GM23338 (cell line): ENCODE results near the gene BSCL2. TPM values are rescaled to one million over a fixed set of nuclear protein-coding genes. Genes with fewer than 3 reads are reported as not detected.

Experiments
- ATAC-seq: fragments of 200-7000 bp; cut with Tn5 transposase; 3 replicates; pipeline ENCODE4 v1.9.1; 2020
- DNase-seq: peaks from one replicate; pipeline ENCODE4 v3.0.0-alpha.2; 2015; ENCODE audit warnings: low spot score
- H2AFZ ChIP-seq: fragments of 200-600 bp; sonication (generic); 2 replicates; pipeline ENCODE4 v1.8.0; 2016; ENCODE audit warnings: antibody characterized with exemption, mild to moderate bottlenecking, moderate library complexity
- H3F3A ChIP-seq: fragments of 200-600 bp; sonication (generic); replicated peaks from 2 replicates; pipeline ENCODE4 v1.8.0; 2017; ENCODE audit warnings: antibody characterized with exemption, mixed run types, low read depth
- H3K27ac ChIP-seq: fragments of 200-600 bp; sonication (generic); 2 replicates; pipeline ENCODE4 v1.6.1; 2016; ENCODE audit warnings: low read depth
- H3K27me3 ChIP-seq: fragments of 200-600 bp; sonication (generic); 2 replicates; pipeline ENCODE4 v1.8.0; 2016; ENCODE audit warnings: mild to moderate bottlenecking, mixed run types, moderate library complexity; ENCODE audit not compliant: insufficient read depth
- H3K36me3 ChIP-seq: fragments of 200-600 bp; sonication (generic); 2 replicates; pipeline ENCODE4 v1.8.0; 2016; ENCODE audit warnings: mild to moderate bottlenecking; ENCODE audit not compliant: insufficient read depth
- H3K4me1 ChIP-seq: fragments of 200-600 bp; sonication (generic); 2 replicates; pipeline ENCODE4 v1.8.0; 2016; ENCODE audit warnings: mild to moderate bottlenecking, moderate library complexity; ENCODE audit not compliant: insufficient read depth
- H3K4me2 ChIP-seq: fragments of 200-600 bp; sonication (generic); 2 replicates; pipeline ENCODE4 v1.7.1; 2017; ENCODE audit warnings: mixed run types
- H3K4me3 ChIP-seq: fragments of 200-600 bp; sonication (generic); 2 replicates; pipeline ENCODE4 v1.6.1; 2016; ENCODE audit warnings: mixed run types
- H3K79me2 ChIP-seq: fragments of 200-600 bp; sonication (generic); replicated peaks from 2 replicates; pipeline ENCODE4 v1.8.0; 2017; ENCODE audit warnings: mild to moderate bottlenecking; ENCODE audit not compliant: insufficient read depth
- H3K9me2 ChIP-seq: fragments of 200-600 bp; sonication (generic); 2 replicates; pipeline ENCODE4 v1.8.0; 2017; ENCODE audit not compliant: insufficient read depth
- H4K20me1 ChIP-seq: fragments of 200-600 bp; sonication (generic); replicated peaks from 2 replicates; pipeline ENCODE4 v1.8.0; 2017; ENCODE audit warnings: mild to moderate bottlenecking; ENCODE audit not compliant: insufficient read depth
- H3K27ac Mint-ChIP-seq: 2 replicates; pipeline ENCODE4 v1.8.0; 2020; ENCODE audit warnings: inconsistent platforms, mild to moderate bottlenecking, moderate library complexity, mixed read lengths
- H3K27me3 Mint-ChIP-seq: 3 replicates; pipeline ENCODE4 v1.8.0; 2022; ENCODE audit warnings: low read depth, mild to moderate bottlenecking, moderate library complexity, mixed read lengths, inconsistent platforms; ENCODE audit not compliant: insufficient read depth, poor library complexity
- H3K36me3 Mint-ChIP-seq: 3 replicates; pipeline ENCODE4 v1.8.0; 2021; ENCODE audit warnings: low read depth, mild to moderate bottlenecking, inconsistent platforms, moderate library complexity, mixed read lengths
- H3K4me1 Mint-ChIP-seq: 3 replicates; pipeline ENCODE4 v1.8.0; 2020; ENCODE audit warnings: mild to moderate bottlenecking, inconsistent platforms, mixed read lengths
- H3K4me3 Mint-ChIP-seq: 3 replicates; pipeline ENCODE4 v1.8.0; 2021; ENCODE audit warnings: moderate library complexity, mild to moderate bottlenecking, inconsistent platforms, mixed read lengths
- H3K9me3 Mint-ChIP-seq: 3 replicates; pipeline ENCODE4 v1.8.0; 2020; ENCODE audit warnings: moderate library complexity, mild to moderate bottlenecking, inconsistent platforms, mixed read lengths
- CREB1 ChIP-seq: fragments of 250-450 bp; sonication (Bioruptor Pico); IDR thresholded peaks from 2 replicates; pipeline ENCODE4 v1.5.0; 2020; ENCODE audit warnings: low read depth, mild to moderate bottlenecking, moderate library complexity
- EZH2 ChIP-seq: fragments of 200-600 bp; sonication (generic); IDR thresholded peaks from one replicate; pipeline ENCODE4 v1.8.0; 2017; ENCODE audit warnings: antibody characterized with exemption, mild to moderate bottlenecking, low read depth; ENCODE audit not compliant: unreplicated experiment
- JUNB ChIP-seq: IDR thresholded peaks from one replicate; pipeline ENCODE4 v1.6.1; 2016; ENCODE audit warnings: antibody characterized with exemption; ENCODE audit not compliant: unreplicated experiment
- NANOG ChIP-seq: IDR thresholded peaks from 2 replicates; pipeline ENCODE4 v1.6.1; 2016; ENCODE audit warnings: antibody characterized with exemption, borderline replicate concordance
- STAT1 ChIP-seq: IDR thresholded peaks from one replicate; pipeline ENCODE4 v1.6.1; 2016; ENCODE audit warnings: antibody characterized with exemption; ENCODE audit not compliant: unreplicated experiment
- ZNF114 ChIP-seq: fragments of 250-450 bp; sonication (Bioruptor Pico); IDR thresholded peaks from 2 replicates; pipeline ENCODE4 v1.5.0; 2020; ENCODE audit warnings: mild to moderate bottlenecking, moderate library complexity
- polyA plus RNA-seq: library from polyadenylated mRNA; unstranded; fragments of >200 nt; fragmentation: Nextera tagmentation; extraction: Ambion mirVana; gene quantifications from 2 replicates; pipeline ENCODE4 v1.2.1, GENCODE V29; 2016
- total RNA-seq: library from RNA; depleted of rRNA; stranded (reverse); fragments of >200 nt; shearing (Covaris generic); gene quantifications from 2 replicates; pipeline ENCODE4 v1.2.3, GENCODE V29; 2014
- TF ChIP-seq, protein P1 (sequence below): IDR thresholded peaks from 2 replicates; pipeline ENCODE4 v1.6.1; 2016; ENCODE audit warnings: antibody characterized with exemption
- TF ChIP-seq, protein P2 (sequence below): fragments of 250-450 bp; sonication (Bioruptor Pico); IDR thresholded peaks from 2 replicates; pipeline ENCODE4 v1.5.0; 2020; ENCODE audit warnings: mild to moderate bottlenecking, moderate library complexity

BSCL2 gene
- total and polyA plus RNA-seq, 2 experiments from 2014 or later = 60.2 to 81.7 TPM

GRCh38 chr11:62678433-62678769 is 28.8 kb downstream of the BSCL2 start:
- no peaks in the 10 kb centered on the region for H3K9me3 Mint-ChIP-seq
- H2AFZ ChIP-seq = no peak overlapping the region
- peaks cover 20% of the 10 kb centered on the region for H3K4me1 Mint-ChIP-seq
- TF ChIP-seq, protein P1, sequence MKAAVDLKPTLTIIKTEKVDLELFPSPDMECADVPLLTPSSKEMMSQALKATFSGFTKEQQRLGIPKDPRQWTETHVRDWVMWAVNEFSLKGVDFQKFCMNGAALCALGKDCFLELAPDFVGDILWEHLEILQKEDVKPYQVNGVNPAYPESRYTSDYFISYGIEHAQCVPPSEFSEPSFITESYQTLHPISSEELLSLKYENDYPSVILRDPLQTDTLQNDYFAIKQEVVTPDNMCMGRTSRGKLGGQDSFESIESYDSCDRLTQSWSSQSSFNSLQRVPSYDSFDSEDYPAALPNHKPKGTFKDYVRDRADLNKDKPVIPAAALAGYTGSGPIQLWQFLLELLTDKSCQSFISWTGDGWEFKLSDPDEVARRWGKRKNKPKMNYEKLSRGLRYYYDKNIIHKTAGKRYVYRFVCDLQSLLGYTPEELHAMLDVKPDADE = no peak
- TF ChIP-seq, protein P2, sequence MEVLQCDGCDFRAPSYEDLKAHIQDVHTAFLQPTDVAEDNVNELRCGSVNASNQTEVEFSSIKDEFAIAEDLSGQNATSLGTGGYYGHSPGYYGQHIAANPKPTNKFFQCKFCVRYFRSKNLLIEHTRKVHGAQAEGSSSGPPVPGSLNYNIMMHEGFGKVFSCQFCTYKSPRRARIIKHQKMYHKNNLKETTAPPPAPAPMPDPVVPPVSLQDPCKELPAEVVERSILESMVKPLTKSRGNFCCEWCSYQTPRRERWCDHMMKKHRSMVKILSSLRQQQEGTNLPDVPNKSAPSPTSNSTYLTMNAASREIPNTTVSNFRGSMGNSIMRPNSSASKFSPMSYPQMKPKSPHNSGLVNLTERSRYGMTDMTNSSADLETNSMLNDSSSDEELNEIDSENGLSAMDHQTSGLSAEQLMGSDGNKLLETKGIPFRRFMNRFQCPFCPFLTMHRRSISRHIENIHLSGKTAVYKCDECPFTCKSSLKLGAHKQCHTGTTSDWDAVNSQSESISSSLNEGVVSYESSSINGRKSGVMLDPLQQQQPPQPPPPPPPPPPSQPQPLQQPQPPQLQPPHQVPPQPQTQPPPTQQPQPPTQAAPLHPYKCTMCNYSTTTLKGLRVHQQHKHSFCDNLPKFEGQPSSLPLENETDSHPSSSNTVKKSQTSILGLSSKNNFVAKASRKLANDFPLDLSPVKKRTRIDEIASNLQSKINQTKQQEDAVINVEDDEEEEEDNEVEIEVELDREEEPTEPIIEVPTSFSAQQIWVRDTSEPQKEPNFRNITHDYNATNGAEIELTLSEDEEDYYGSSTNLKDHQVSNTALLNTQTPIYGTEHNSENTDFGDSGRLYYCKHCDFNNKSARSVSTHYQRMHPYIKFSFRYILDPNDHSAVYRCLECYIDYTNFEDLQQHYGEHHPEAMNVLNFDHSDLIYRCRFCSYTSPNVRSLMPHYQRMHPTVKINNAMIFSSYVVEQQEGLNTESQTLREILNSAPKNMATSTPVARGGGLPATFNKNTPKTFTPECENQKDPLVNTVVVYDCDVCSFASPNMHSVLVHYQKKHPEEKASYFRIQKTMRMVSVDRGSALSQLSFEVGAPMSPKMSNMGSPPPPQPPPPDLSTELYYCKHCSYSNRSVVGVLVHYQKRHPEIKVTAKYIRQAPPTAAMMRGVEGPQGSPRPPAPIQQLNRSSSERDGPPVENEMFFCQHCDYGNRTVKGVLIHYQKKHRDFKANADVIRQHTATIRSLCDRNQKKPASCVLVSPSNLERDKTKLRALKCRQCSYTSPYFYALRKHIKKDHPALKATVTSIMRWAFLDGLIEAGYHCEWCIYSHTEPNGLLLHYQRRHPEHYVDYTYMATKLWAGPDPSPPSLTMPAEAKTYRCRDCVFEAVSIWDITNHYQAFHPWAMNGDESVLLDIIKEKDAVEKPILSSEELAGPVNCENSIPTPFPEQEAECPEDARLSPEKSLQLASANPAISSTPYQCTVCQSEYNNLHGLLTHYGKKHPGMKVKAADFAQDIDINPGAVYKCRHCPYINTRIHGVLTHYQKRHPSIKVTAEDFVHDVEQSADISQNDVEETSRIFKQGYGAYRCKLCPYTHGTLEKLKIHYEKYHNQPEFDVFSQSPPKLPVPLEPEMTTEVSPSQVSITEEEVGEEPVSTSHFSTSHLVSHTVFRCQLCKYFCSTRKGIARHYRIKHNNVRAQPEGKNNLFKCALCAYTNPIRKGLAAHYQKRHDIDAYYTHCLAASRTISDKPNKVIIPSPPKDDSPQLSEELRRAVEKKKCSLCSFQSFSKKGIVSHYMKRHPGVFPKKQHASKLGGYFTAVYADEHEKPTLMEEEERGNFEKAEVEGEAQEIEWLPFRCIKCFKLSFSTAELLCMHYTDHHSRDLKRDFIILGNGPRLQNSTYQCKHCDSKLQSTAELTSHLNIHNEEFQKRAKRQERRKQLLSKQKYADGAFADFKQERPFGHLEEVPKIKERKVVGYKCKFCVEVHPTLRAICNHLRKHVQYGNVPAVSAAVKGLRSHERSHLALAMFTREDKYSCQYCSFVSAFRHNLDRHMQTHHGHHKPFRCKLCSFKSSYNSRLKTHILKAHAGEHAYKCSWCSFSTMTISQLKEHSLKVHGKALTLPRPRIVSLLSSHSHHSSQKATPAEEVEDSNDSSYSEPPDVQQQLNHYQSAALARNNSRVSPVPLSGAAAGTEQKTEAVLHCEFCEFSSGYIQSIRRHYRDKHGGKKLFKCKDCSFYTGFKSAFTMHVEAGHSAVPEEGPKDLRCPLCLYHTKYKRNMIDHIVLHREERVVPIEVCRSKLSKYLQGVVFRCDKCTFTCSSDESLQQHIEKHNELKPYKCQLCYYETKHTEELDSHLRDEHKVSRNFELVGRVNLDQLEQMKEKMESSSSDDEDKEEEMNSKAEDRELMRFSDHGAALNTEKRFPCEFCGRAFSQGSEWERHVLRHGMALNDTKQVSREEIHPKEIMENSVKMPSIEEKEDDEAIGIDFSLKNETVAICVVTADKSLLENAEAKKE = no peak
- TF ChIP-seq CREB1 (CRISPR knock-in tag) (no peak), STAT1 (no peak), ZNF114 (CRISPR knock-in tag) (no peak), EZH2 (no peak), NANOG (no peak), JUNB (no peak)
- no peaks in the 10 kb centered on the region for H3K27me3 ChIP-seq
- H3K36me3 ChIP-seq = no peaks in the 10 kb centered on the region
- peak overlapping the region; percentile 53; the same call in 1 of the 2 replicates for H3K27ac ChIP-seq
- no peaks in the 10 kb centered on the region; the same call in 1 of the 2 replicates for H4K20me1 ChIP-seq
- ATAC-seq (no peak; the same call in 2 of the 3 replicates), DNase-seq (no peak)
- H3K36me3 Mint-ChIP-seq = peaks cover 39% of the 10 kb centered on the region
- H3K4me1 ChIP-seq = peaks cover 11% of the 10 kb centered on the region
- no peaks in the 10 kb centered on the region for H3K9me2 ChIP-seq
- H3K27ac Mint-ChIP-seq = peak overlapping the region; percentile 95
- H3K4me3 ChIP-seq = peak overlapping the region; percentile 99
- peaks cover 22% of the 10 kb centered on the region for H3K79me2 ChIP-seq
- peaks cover 9% of the 10 kb centered on the region for H3K27me3 Mint-ChIP-seq
- peak overlapping the region; percentile 98 for H3K4me2 ChIP-seq
- H3F3A ChIP-seq = peaks cover 22% of the 10 kb centered on the region
- H3K4me3 Mint-ChIP-seq = peak overlapping the region; percentile 80
